HEK293 (cell line): Measurements from ENCODE around the gene NTMT1.

Experiments used
- KLF7 ChIP-seq: fragments of 450-650 bp; formaldehyde crosslinking; IDR thresholded peaks from 2 replicates; pipeline ENCODE4 v1.5.1; 2016; ENCODE audit warnings: missing biosample characterization, missing genetic modification characterization, borderline replicate concordance
- KLF8 ChIP-seq: fragments of 450-650 bp; formaldehyde crosslinking; IDR thresholded peaks from 2 replicates; pipeline ENCODE4 v1.5.1; 2016; ENCODE audit warnings: missing biosample characterization, missing genetic modification characterization
- OVOL3 ChIP-seq: fragments of 450-650 bp; formaldehyde crosslinking; IDR thresholded peaks from 2 replicates; pipeline ENCODE4 v1.5.1; 2016; ENCODE audit warnings: missing biosample characterization, missing genetic modification characterization
- SP2 ChIP-seq: fragments of 450-650 bp; formaldehyde crosslinking; IDR thresholded peaks from 2 replicates; pipeline ENCODE4 v1.5.1; 2016; ENCODE audit warnings: missing biosample characterization, missing genetic modification characterization
- SP3 ChIP-seq: fragments of 450-650 bp; formaldehyde crosslinking; IDR thresholded peaks from 2 replicates; pipeline ENCODE4 v1.5.1; 2016; ENCODE audit warnings: missing biosample characterization, missing genetic modification characterization
- ZEB2 ChIP-seq: fragments of 450-650 bp; formaldehyde crosslinking; IDR thresholded peaks from 2 replicates; pipeline ENCODE4 v1.5.1; 2016; ENCODE audit warnings: missing biosample characterization, missing genetic modification characterization
- ZNF132 ChIP-seq: fragments of 450-650 bp; formaldehyde crosslinking; IDR thresholded peaks from 2 replicates; pipeline ENCODE4 v1.5.1; 2017; ENCODE audit warnings: missing biosample characterization, missing genetic modification characterization, borderline replicate concordance
- ZNF138 ChIP-seq: fragments of 450-650 bp; formaldehyde crosslinking; IDR thresholded peaks from 2 replicates; pipeline ENCODE4 v1.5.1; 2016; ENCODE audit warnings: missing biosample characterization, missing genetic modification characterization, borderline replicate concordance
- ZNF169 ChIP-seq: fragments of 450-650 bp; formaldehyde crosslinking; IDR thresholded peaks from 2 replicates; pipeline ENCODE4 v1.5.1; 2016; ENCODE audit warnings: missing biosample characterization, missing genetic modification characterization
- ZNF184 ChIP-seq: fragments of 450-650 bp; IDR thresholded peaks from 2 replicates; pipeline ENCODE4 v1.5.1; 2018; ENCODE audit warnings: missing biosample characterization, mild to moderate bottlenecking, missing genetic modification characterization
- ZNF223 ChIP-seq: fragments of 450-650 bp; formaldehyde crosslinking; IDR thresholded peaks from 2 replicates; pipeline ENCODE4 v1.5.1; 2016; ENCODE audit warnings: missing biosample characterization, missing genetic modification characterization
- ZNF24 ChIP-seq: fragments of 450-650 bp; formaldehyde crosslinking; IDR thresholded peaks from 2 replicates; pipeline ENCODE4 v1.5.1; 2016; ENCODE audit warnings: missing biosample characterization, missing genetic modification characterization
- ZNF266 ChIP-seq: fragments of 450-650 bp; formaldehyde crosslinking; IDR thresholded peaks from 2 replicates; pipeline ENCODE4 v1.5.1; 2016; ENCODE audit warnings: missing biosample characterization, missing genetic modification characterization, low read depth
- ZNF335 ChIP-seq: fragments of 450-650 bp; formaldehyde crosslinking; conservative IDR thresholded peaks from 2 replicates; pipeline ENCODE4 v1.5.1; 2016; ENCODE audit warnings: missing biosample characterization, missing genetic modification characterization
- ZNF350 ChIP-seq: fragments of 450-650 bp; formaldehyde crosslinking; IDR thresholded peaks from 2 replicates; pipeline ENCODE4 v1.5.0; 2017; ENCODE audit warnings: missing biosample characterization, mild to moderate bottlenecking, missing genetic modification characterization
- ZNF398 ChIP-seq: fragments of 450-650 bp; formaldehyde crosslinking; IDR thresholded peaks from 2 replicates; pipeline ENCODE4 v1.5.1; 2017; ENCODE audit warnings: missing biosample characterization, missing genetic modification characterization
- ZNF488 ChIP-seq: fragments of 450-650 bp; formaldehyde crosslinking; IDR thresholded peaks from 2 replicates; pipeline ENCODE4 v1.5.1; 2016; ENCODE audit warnings: missing biosample characterization, missing genetic modification characterization
- ZSCAN16 ChIP-seq: fragments of 450-650 bp; formaldehyde crosslinking; IDR thresholded peaks from 2 replicates; pipeline ENCODE4 v1.5.1; 2016; ENCODE audit warnings: missing biosample characterization, missing genetic modification characterization
- ZXDB ChIP-seq: fragments of 450-650 bp; formaldehyde crosslinking; IDR thresholded peaks from 2 replicates; pipeline ENCODE4 v1.5.1; 2016; ENCODE audit warnings: missing biosample characterization, missing genetic modification characterization
- TF ChIP-seq, protein P1 (sequence below): fragments of 450-650 bp; formaldehyde crosslinking; IDR thresholded peaks from 2 replicates; pipeline ENCODE4 v1.5.1; 2016; ENCODE audit warnings: missing biosample characterization, missing genetic modification characterization
- TF ChIP-seq, protein P2 (sequence below): fragments of 450-650 bp; formaldehyde crosslinking; IDR thresholded peaks from 2 replicates; pipeline ENCODE4 v1.5.1; 2016; ENCODE audit warnings: missing biosample characterization, missing genetic modification characterization, borderline replicate concordance
- TF ChIP-seq, protein P3 (sequence below): fragments of 450-650 bp; IDR thresholded peaks from 2 replicates; pipeline ENCODE4 v1.5.1; 2018; ENCODE audit warnings: missing biosample characterization, missing genetic modification characterization
- TF ChIP-seq, protein P4 (sequence below): fragments of 450-650 bp; formaldehyde crosslinking; IDR thresholded peaks from 2 replicates; pipeline ENCODE4 v1.5.1; 2016; ENCODE audit warnings: missing biosample characterization, missing genetic modification characterization

NTMT1 gene

GRCh38 chr9:129640871-129641749 lies 15.1 kb downstream of the NTMT1 start (continued):
- TF ChIP-seq, protein P1, sequence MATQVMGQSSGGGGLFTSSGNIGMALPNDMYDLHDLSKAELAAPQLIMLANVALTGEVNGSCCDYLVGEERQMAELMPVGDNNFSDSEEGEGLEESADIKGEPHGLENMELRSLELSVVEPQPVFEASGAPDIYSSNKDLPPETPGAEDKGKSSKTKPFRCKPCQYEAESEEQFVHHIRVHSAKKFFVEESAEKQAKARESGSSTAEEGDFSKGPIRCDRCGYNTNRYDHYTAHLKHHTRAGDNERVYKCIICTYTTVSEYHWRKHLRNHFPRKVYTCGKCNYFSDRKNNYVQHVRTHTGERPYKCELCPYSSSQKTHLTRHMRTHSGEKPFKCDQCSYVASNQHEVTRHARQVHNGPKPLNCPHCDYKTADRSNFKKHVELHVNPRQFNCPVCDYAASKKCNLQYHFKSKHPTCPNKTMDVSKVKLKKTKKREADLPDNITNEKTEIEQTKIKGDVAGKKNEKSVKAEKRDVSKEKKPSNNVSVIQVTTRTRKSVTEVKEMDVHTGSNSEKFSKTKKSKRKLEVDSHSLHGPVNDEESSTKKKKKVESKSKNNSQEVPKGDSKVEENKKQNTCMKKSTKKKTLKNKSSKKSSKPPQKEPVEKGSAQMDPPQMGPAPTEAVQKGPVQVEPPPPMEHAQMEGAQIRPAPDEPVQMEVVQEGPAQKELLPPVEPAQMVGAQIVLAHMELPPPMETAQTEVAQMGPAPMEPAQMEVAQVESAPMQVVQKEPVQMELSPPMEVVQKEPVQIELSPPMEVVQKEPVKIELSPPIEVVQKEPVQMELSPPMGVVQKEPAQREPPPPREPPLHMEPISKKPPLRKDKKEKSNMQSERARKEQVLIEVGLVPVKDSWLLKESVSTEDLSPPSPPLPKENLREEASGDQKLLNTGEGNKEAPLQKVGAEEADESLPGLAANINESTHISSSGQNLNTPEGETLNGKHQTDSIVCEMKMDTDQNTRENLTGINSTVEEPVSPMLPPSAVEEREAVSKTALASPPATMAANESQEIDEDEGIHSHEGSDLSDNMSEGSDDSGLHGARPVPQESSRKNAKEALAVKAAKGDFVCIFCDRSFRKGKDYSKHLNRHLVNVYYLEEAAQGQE, result peak; percentile 40
- TF ChIP-seq, protein P2, sequence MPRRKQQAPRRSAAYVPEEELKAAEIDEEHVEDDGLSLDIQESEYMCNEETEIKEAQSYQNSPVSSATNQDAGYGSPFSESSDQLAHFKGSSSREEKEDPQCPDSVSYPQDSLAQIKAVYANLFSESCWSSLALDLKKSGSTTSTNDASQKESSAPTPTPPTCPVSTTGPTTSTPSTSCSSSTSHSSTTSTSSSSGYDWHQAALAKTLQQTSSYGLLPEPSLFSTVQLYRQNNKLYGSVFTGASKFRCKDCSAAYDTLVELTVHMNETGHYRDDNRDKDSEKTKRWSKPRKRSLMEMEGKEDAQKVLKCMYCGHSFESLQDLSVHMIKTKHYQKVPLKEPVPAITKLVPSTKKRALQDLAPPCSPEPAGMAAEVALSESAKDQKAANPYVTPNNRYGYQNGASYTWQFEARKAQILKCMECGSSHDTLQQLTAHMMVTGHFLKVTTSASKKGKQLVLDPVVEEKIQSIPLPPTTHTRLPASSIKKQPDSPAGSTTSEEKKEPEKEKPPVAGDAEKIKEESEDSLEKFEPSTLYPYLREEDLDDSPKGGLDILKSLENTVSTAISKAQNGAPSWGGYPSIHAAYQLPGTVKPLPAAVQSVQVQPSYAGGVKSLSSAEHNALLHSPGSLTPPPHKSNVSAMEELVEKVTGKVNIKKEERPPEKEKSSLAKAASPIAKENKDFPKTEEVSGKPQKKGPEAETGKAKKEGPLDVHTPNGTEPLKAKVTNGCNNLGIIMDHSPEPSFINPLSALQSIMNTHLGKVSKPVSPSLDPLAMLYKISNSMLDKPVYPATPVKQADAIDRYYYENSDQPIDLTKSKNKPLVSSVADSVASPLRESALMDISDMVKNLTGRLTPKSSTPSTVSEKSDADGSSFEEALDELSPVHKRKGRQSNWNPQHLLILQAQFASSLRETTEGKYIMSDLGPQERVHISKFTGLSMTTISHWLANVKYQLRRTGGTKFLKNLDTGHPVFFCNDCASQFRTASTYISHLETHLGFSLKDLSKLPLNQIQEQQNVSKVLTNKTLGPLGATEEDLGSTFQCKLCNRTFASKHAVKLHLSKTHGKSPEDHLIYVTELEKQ, result peak; percentile 18; the same call in 1 of the 2 replicates
- TF ChIP-seq, protein P3, sequence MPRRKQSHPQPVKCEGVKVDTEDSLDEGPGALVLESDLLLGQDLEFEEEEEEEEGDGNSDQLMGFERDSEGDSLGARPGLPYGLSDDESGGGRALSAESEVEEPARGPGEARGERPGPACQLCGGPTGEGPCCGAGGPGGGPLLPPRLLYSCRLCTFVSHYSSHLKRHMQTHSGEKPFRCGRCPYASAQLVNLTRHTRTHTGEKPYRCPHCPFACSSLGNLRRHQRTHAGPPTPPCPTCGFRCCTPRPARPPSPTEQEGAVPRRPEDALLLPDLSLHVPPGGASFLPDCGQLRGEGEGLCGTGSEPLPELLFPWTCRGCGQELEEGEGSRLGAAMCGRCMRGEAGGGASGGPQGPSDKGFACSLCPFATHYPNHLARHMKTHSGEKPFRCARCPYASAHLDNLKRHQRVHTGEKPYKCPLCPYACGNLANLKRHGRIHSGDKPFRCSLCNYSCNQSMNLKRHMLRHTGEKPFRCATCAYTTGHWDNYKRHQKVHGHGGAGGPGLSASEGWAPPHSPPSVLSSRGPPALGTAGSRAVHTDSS, result no peak
- no peak for TF ChIP-seq ZNF169 (tag by site-specific recombination)
- peak; percentile 9 for TF ChIP-seq SP2 (tag by site-specific recombination)
- TF ChIP-seq, protein P4, sequence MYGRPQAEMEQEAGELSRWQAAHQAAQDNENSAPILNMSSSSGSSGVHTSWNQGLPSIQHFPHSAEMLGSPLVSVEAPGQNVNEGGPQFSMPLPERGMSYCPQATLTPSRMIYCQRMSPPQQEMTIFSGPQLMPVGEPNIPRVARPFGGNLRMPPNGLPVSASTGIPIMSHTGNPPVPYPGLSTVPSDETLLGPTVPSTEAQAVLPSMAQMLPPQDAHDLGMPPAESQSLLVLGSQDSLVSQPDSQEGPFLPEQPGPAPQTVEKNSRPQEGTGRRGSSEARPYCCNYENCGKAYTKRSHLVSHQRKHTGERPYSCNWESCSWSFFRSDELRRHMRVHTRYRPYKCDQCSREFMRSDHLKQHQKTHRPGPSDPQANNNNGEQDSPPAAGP (tag by site-specific recombination), result peak; percentile 65
- peak; percentile 55 for TF ChIP-seq ZNF398 (tag by site-specific recombination)
- no peak for TF ChIP-seq ZNF488
- TF ChIP-seq KLF8 (tag by site-specific recombination), result 0 out of 2 replicates have a peak, but pooled peaks have one; percentile 29
- no peak for TF ChIP-seq ZXDB
- no peak for TF ChIP-seq ZNF266 (tag by site-specific recombination)
- TF ChIP-seq OVOL3 (tag by site-specific recombination), result no peak
- no peak for TF ChIP-seq ZNF350
- peak; percentile 12 for TF ChIP-seq SP3 (tag by site-specific recombination)
- no peak for TF ChIP-seq ZNF138
- 0 out of 2 replicates have a peak, but pooled peaks have one; percentile 16 for TF ChIP-seq ZNF24
- TF ChIP-seq ZEB2, result no peak
- peak; percentile 96 for TF ChIP-seq ZNF335
- TF ChIP-seq ZSCAN16 (tag by site-specific recombination), result no peak
- no peak for TF ChIP-seq ZNF184 (tag by site-specific recombination)
- peak; percentile 72; the same call in 1 of the 2 replicates for TF ChIP-seq KLF7
- TF ChIP-seq ZNF223 (tag by site-specific recombination), result 0 out of 2 replicates have a peak, but pooled peaks have one; percentile 11
- TF ChIP-seq ZNF132 (tag by site-specific recombination), result no peak
